Endothelial cell of umbilical vein (primary cell): ENCODE measurements around the gene TMEM127. TPM values are rescaled to one million over a fixed set of nuclear protein-coding genes. Genes with fewer than 3 reads are reported as not detected.

Experiments
- BruUV-seq: library from RNA; stranded (reverse); fragments of 400-500 nt; replicated peaks from 2 replicates; lab custom pipeline; 2021; lab: Mats Ljungman, UMichigan
- CTCF ChIA-PET: fragments of 300-600, 350-600 bp; sonication (Branson Sonifier 250); formaldehyde crosslinking; loops from one replicate; lab custom pipeline; 2021; ENCODE audit warnings: antibody characterized with exemption, inconsistent platforms; lab: Charles Lee
- POLR2A ChIA-PET: fragments of 300-600, 350-600 bp; sonication (Branson Sonifier 250); formaldehyde crosslinking; loops from one replicate; lab custom pipeline; 2021; ENCODE audit warnings: antibody characterized with exemption, inconsistent platforms; lab: Charles Lee
- DNase-seq: peaks from one replicate; pipeline ENCODE4 v3.0.0-alpha.2; 2011; ENCODE audit warnings: low read depth, low spot score
- FAIRE-seq: peaks from 2 replicates; lab custom pipeline; 2011; peaks lifted over from hg19 to GRCh38; lab: Jason Lieb, UNC
- H2AFZ ChIP-seq: 2 replicates; pipeline ENCODE4 v1.6.0; 2012; ENCODE audit warnings: low read depth, low read length, control low read depth, inconsistent platforms
- H3K27ac ChIP-seq: 2 replicates; pipeline ENCODE4 v1.5.1; 2011; ENCODE audit warnings: low read depth, mild to moderate bottlenecking, control low read depth, low read length, moderate library complexity; ENCODE audit not compliant: insufficient read depth
- H3K27me3 ChIP-seq, 2 experiments: 2 replicates each; pipeline versions ENCODE4 v1.6.0 to v1.6.1; 2011; ENCODE audit warnings: low read length in 2 of 2, mixed read lengths in 1 of 2; ENCODE audit not compliant: control insufficient read depth in 2 of 2, insufficient read depth in 2 of 2
- H3K36me3 ChIP-seq, 2 experiments: 2 replicates in 1 of 2; 3 replicates in 1 of 2; pipeline ENCODE4 v1.5.1; 2011; ENCODE audit warnings: low read length in 2 of 2, mild to moderate bottlenecking in 1 of 2, moderate library complexity in 1 of 2; ENCODE audit not compliant: control insufficient read depth in 2 of 2, insufficient read depth in 2 of 2; ENCODE audit errors: extremely low read depth in 1 of 2
- H3K4me1 ChIP-seq: 3 replicates; pipeline ENCODE4 v1.5.1; 2011; ENCODE audit warnings: mild to moderate bottlenecking, low read length; ENCODE audit not compliant: control insufficient read depth, insufficient read depth; ENCODE audit errors: extremely low read depth
- H3K4me2 ChIP-seq: 2 replicates; pipeline ENCODE4 v1.6.1; 2011; ENCODE audit warnings: low read length, control low read depth, mixed read lengths; ENCODE audit not compliant: insufficient read depth
- H3K4me3 ChIP-seq, 3 experiments: fragments of 200-600 bp in 1 of 3; sonication (generic), shearing (Covaris generic) in 1 of 3; replicated peaks in 1 of 3; 2 replicates each; pipeline ENCODE4 v1.5.1; 2011 to 2016; ENCODE audit warnings: control low read depth in 3 of 3, low read length in 3 of 3, mild to moderate bottlenecking in 2 of 3, inconsistent platforms in 1 of 3, low read depth in 1 of 3, moderate library complexity in 1 of 3; ENCODE audit not compliant: insufficient read depth in 1 of 3
- H3K79me2 ChIP-seq: 2 replicates; pipeline ENCODE4 v1.6.0; 2012; ENCODE audit warnings: low read length, inconsistent platforms; ENCODE audit not compliant: control insufficient read depth, insufficient read depth
- H3K9ac ChIP-seq: replicated peaks from 2 replicates; pipeline ENCODE3; 2011; ENCODE audit warnings: low read length, control low read depth; ENCODE audit not compliant: insufficient read depth; ENCODE audit errors: extremely low read depth
- H3K9me1 ChIP-seq: replicated peaks from 3 replicates; pipeline ENCODE4 v1.6.0; 2011; ENCODE audit warnings: mild to moderate bottlenecking, low read length; ENCODE audit not compliant: control insufficient read depth, insufficient read depth; ENCODE audit errors: extremely low read depth
- H3K9me3 ChIP-seq: replicated peaks from 2 replicates; pipeline ENCODE4 v1.5.1; 2012; ENCODE audit warnings: low read length, inconsistent platforms; ENCODE audit not compliant: control insufficient read depth, insufficient read depth
- H4K20me1 ChIP-seq: replicated peaks from 2 replicates; pipeline ENCODE3; 2011; ENCODE audit warnings: mild to moderate bottlenecking, low read length; ENCODE audit not compliant: control insufficient read depth, insufficient read depth; ENCODE audit errors: extremely low read depth
- CTCF ChIP-seq, 2 donors: IDR thresholded peaks; 1 replicate in 1 of 2; 2 replicates in 1 of 2; pipeline ENCODE4 v1.5.1; 2011; ENCODE audit warnings: low read length in 2 of 2, mild to moderate bottlenecking in 2 of 2, moderate library complexity in 2 of 2, control low read depth in 1 of 2, inconsistent platforms in 1 of 2, low read depth in 1 of 2; ENCODE audit not compliant: insufficient read depth in 1 of 2; ENCODE audit errors: extremely low read depth in 1 of 2
- EZH2 ChIP-seq: IDR thresholded peaks from 2 replicates; pipeline ENCODE4 v1.6.1; 2012; ENCODE audit warnings: borderline replicate concordance, low read depth, mild to moderate bottlenecking, moderate library complexity, low read length, inconsistent platforms; ENCODE audit not compliant: severe bottlenecking
- FOS ChIP-seq: IDR thresholded peaks from 2 replicates; pipeline ENCODE4 v1.6.1; 2011; ENCODE audit warnings: mild to moderate bottlenecking, low read length, moderate library complexity, borderline replicate concordance; ENCODE audit not compliant: insufficient read depth
- GATA2 ChIP-seq: IDR thresholded peaks from 2 replicates; pipeline ENCODE4 v1.7.0; 2011; ENCODE audit warnings: low read depth, mild to moderate bottlenecking, moderate library complexity, mixed read lengths, low read length; ENCODE audit not compliant: insufficient read length, insufficient read depth
- JUN ChIP-seq: IDR thresholded peaks from 2 replicates; pipeline ENCODE4 v1.6.1; 2011; ENCODE audit warnings: borderline replicate concordance, low read depth; ENCODE audit not compliant: insufficient read length, insufficient read depth
- MAX ChIP-seq: IDR thresholded peaks from 2 replicates; pipeline ENCODE4 v1.6.1; 2011; ENCODE audit not compliant: insufficient read depth, insufficient read length
- MYC ChIP-seq: IDR thresholded peaks from one replicate; pipeline ENCODE4 v1.6.1; 2011; ENCODE audit warnings: mild to moderate bottlenecking, low read depth, low read length
- POLR2A ChIP-seq: IDR thresholded peaks from 2 replicates; pipeline ENCODE4 v1.6.1; 2012; ENCODE audit warnings: low read depth, mild to moderate bottlenecking, control low read depth, low read length
- POLR2AphosphoS5 ChIP-seq: IDR thresholded peaks from 2 replicates; pipeline ENCODE4 v1.6.1; 2012; ENCODE audit warnings: low read depth, mild to moderate bottlenecking, control low read depth, low read length, moderate library complexity; ENCODE audit not compliant: insufficient read depth
- dilution Hi-C: fragments of 300-500 bp; cut with MboI; formaldehyde crosslinking; loops from one replicate; pipeline ENCODE4 v1.15.0; 2019; ENCODE audit warnings: low sequenced_read_pairs; ENCODE audit not compliant: extremely low pct_ligation_motif_present
- intact Hi-C: fragments of 100-400 bp; cut with micrococcal nuclease; formaldehyde crosslinking; loops from one replicate; pipeline ENCODE4 v1.10.0; 2022
- polyA plus RNA-seq, 4 experiments: library from polyadenylated mRNA; depleted of rRNA in 3 of 4; stranded (reverse) in 3 of 4; unstranded in 1 of 4; fragments of >200 nt; gene quantifications; 2 replicates each; pipeline versions ENCODE4 v1.2.1 to v1.2.3, GENCODE V29; 2011 to 2012; ENCODE audit warnings: missing spikeins in 1 of 4
- total RNA-seq: library from RNA; stranded (reverse); gene quantifications from 2 replicates; pipeline ENCODE4 v1.2.3, GENCODE V29; 2021

Gene TMEM127
- total and polyA plus RNA-seq, 2 donors (not counting 3 experiments of a cell fraction or from before 2014, with no cell fraction given): 48.4 to 75.7 TPM

GRCh38 chr2:96243843-96244242 is 22.0 kb downstream of the TMEM127 start:
- H2AFZ ChIP-seq: no peak overlapping the region
- no TSS peak for BruUV-seq
- dilution Hi-C loops (no loop called here), intact Hi-C loops (loop anchor here (2.0 kb wide), 1 partner anchor 35 kb away; the partner anchor contains the start of gene STARD7)
- H3K4me2 ChIP-seq: no peak overlapping the region
- H3K27me3 ChIP-seq: no peaks in the 10 kb centered on the region
- peaks cover 33% of the 10 kb centered on the region for H3K4me1 ChIP-seq
- H4K20me1 ChIP-seq: no peaks in the 10 kb centered on the region
- FAIRE-seq (no peak), DNase-seq (no peak)
- H3K9me3 ChIP-seq: no peaks in the 10 kb centered on the region
- H3K79me2 ChIP-seq: no peaks in the 10 kb centered on the region
- H3K9ac ChIP-seq: no peak overlapping the region
- ChIA-PET POLR2A (no interaction called here), CTCF (no interaction called here)
- no peaks in the 10 kb centered on the region for H3K9me1 ChIP-seq
- H3K27ac ChIP-seq: no peak overlapping the region
- H3K4me3 ChIP-seq: no peak overlapping the region
- H3K36me3 ChIP-seq: no peaks in the 10 kb centered on the region
- TF ChIP-seq GATA2: no peak
- no peak for TF ChIP-seq EZH2
- TF ChIP-seq POLR2AphosphoS5: no peak
- no peak for TF ChIP-seq MAX
- no peak for TF ChIP-seq MYC
- TF ChIP-seq FOS: no peak
- TF ChIP-seq CTCF (IDR thresholded peaks at IDR 0.05; ENCODE audit: extremely low read depth in 1 of 2, insufficient read depth in 1 of 2, low read depth in 1 of 2, low read length in 2 of 2): no peak
- no peak for TF ChIP-seq POLR2A
- TF ChIP-seq JUN: no peak
